ENCODE results near the gene TRIM4. TPM values are rescaled to one million over a fixed set of nuclear protein-coding genes. Genes with fewer than 3 reads are reported as not detected.

TRIM4 gene
- total and polyA plus RNA-seq, 2 donors (not counting 3 experiments of a cell fraction or from before 2014, with no cell fraction given) = 13.0 to 22.1 TPM

DNA sequence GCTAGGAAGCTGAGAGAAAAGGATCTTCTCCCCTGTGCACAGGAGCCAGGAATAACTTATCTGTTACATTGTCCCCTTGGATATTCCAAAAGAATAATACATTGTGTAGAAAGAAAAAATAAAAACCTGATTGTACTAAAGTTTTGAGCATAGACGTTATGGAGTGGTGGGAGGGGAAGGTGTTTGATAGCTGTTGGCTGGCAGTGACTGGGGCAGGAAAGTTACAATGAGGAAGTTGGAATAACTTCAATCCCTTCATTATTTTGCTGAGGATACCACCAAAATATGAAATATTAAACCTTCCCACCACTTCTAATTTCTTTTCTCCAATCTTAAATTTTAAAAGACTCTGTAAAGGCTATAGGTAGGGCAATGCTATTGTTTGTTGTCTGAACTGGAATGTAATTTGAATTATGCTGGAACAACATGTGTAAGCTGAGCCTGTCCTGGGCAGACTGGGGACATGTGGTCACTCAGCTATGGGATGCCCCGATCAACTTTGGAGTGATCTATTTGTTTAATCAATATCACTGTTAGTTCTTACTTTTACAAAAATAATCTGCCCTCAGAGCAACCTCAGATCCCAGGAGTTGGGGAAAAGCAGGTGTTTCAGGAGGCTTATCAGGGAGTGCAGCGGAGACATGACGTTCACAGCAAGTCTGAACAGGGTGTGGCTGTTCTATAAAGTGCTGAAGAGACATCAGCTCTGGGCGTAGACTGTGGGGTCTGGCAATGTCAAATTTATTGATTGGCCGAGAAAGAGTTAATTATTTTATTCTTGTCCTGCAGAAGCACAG is 70.7 kb downstream of the TRIM4 start:
- BruUV-seq (replicated peaks) = no TSS peak
- CTCF ChIA-PET = interaction anchor here (1.1 kb wide), 1 partner anchor 11 kb away, joined by 3 read pairs; no protein-coding TSS in a partner anchor
- DNase-seq (ENCODE audit: low read depth, low spot score) (no peak), FAIRE-seq (no peak)
- POLR2A ChIA-PET = no interaction called here
- Histone ChIP-seq H3K27ac (ENCODE audit: insufficient read depth, low read depth, low read length) (no peak overlapping the region), H3K36me3 (ENCODE audit: control insufficient read depth in 2 of 2, extremely low read depth in 1 of 2, insufficient read depth in 2 of 2, low read length in 2 of 2) (no peaks in the 10 kb centered on the region), H2AFZ (ENCODE audit: low read depth, low read length) (no peak overlapping the region), H3K27me3 (ENCODE audit: control insufficient read depth in 2 of 2, insufficient read depth in 2 of 2, low read length in 2 of 2) (peaks cover 2 to 4% of the 10 kb centered on the region in 2 experiments), H3K9ac (replicated peaks; ENCODE audit: extremely low read depth, insufficient read depth, low read length) (no peak overlapping the region), H3K9me1 (replicated peaks; ENCODE audit: control insufficient read depth, extremely low read depth, insufficient read depth, low read length) (no peaks in the 10 kb centered on the region), H4K20me1 (replicated peaks; ENCODE audit: control insufficient read depth, extremely low read depth, insufficient read depth, low read length) (no peaks in the 10 kb centered on the region), H3K4me1 (ENCODE audit: control insufficient read depth, extremely low read depth, insufficient read depth, low read length) (no peaks in the 10 kb centered on the region), H3K9me3 (replicated peaks; ENCODE audit: control insufficient read depth, insufficient read depth, low read length) (no peaks in the 10 kb centered on the region), H3K4me3 (replicated peaks in 1 of 3; ENCODE audit: insufficient read depth in 1 of 3, low read depth in 1 of 3, low read length in 3 of 3) (no peak overlapping the region), H3K4me2 (ENCODE audit: insufficient read depth, low read length) (no peak overlapping the region), H3K79me2 (ENCODE audit: control insufficient read depth, insufficient read depth, low read length) (no peaks in the 10 kb centered on the region)
- TF ChIP-seq GATA2 (IDR thresholded peaks at IDR 0.05; ENCODE audit: insufficient read depth, insufficient read length, low read depth, low read length) (no peak), FOS (IDR thresholded peaks at IDR 0.05; ENCODE audit: borderline replicate concordance, insufficient read depth, low read length) (no peak)
- TF ChIP-seq, protein P1, sequence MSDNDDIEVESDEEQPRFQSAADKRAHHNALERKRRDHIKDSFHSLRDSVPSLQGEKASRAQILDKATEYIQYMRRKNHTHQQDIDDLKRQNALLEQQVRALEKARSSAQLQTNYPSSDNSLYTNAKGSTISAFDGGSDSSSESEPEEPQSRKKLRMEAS (IDR thresholded peaks at IDR 0.05; ENCODE audit: insufficient read depth, insufficient read length) = no peak
- dilution Hi-C loops (cut with MboI; ENCODE audit: extremely low pct_ligation_motif_present, low sequenced_read_pairs) (no loop called here), intact Hi-C loops (cut with micrococcal nuclease) (no loop called here)

DNA sequence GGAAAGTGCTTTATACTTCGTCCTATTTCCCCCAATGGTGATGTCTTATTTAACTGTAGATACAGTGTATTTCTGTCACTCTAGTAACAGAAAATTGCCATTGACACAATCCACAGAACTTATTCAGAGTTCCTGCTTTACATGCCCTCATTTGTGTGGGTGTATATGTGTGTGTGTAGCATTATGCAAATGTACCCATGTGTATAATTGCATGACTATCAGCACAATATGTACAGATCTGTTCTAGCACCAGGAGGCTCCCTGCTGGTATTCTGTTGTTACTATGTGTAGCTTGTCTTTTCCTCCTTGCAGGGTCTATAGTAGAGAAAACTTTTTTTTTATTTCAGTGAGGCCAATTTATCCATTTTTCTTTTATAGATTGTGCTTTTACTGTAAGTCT is 75.0 kb downstream of the TRIM4 start:
- no TSS peak for BruUV-seq (replicated peaks)
- intact Hi-C loops (cut with micrococcal nuclease) = no loop called here
- FAIRE-seq = no peak

More for the DNA sequence above, 75.0 kb downstream of the TRIM4 start:
- Histone ChIP-seq H3K79me2 (ENCODE audit: control insufficient read depth, insufficient read depth, low read length) (no peaks in the 10 kb centered on the region), H3K4me2 (ENCODE audit: insufficient read depth, low read length) (no peak overlapping the region), H3K27ac (ENCODE audit: insufficient read depth, low read depth, low read length) (no peak overlapping the region), H3K36me3 (ENCODE audit: control insufficient read depth in 2 of 2, extremely low read depth in 1 of 2, insufficient read depth in 2 of 2, low read length in 2 of 2) (no peaks in the 10 kb centered on the region), H3K4me3 (replicated peaks in 1 of 3; ENCODE audit: insufficient read depth in 1 of 3, low read depth in 1 of 3, low read length in 3 of 3) (no peak overlapping the region), H4K20me1 (replicated peaks; ENCODE audit: control insufficient read depth, extremely low read depth, insufficient read depth, low read length) (no peaks in the 10 kb centered on the region), H3K9ac (replicated peaks; ENCODE audit: extremely low read depth, insufficient read depth, low read length) (no peak overlapping the region), H2AFZ (ENCODE audit: low read depth, low read length) (no peak overlapping the region), H3K9me3 (replicated peaks; ENCODE audit: control insufficient read depth, insufficient read depth, low read length) (no peaks in the 10 kb centered on the region), H3K9me1 (replicated peaks; ENCODE audit: control insufficient read depth, extremely low read depth, insufficient read depth, low read length) (no peaks in the 10 kb centered on the region), H3K4me1 (ENCODE audit: control insufficient read depth, extremely low read depth, insufficient read depth, low read length) (no peaks in the 10 kb centered on the region), H3K27me3 (ENCODE audit: control insufficient read depth in 2 of 2, insufficient read depth in 2 of 2, low read length in 2 of 2) (peaks cover 7 to 15% of the 10 kb centered on the region in 2 experiments)
- DNase-seq (ENCODE audit: low read depth, low spot score) = no peak
- TF ChIP-seq, protein P1 (IDR thresholded peaks at IDR 0.05; ENCODE audit: insufficient read depth, insufficient read length) = no peak
- TF ChIP-seq, protein P2, sequence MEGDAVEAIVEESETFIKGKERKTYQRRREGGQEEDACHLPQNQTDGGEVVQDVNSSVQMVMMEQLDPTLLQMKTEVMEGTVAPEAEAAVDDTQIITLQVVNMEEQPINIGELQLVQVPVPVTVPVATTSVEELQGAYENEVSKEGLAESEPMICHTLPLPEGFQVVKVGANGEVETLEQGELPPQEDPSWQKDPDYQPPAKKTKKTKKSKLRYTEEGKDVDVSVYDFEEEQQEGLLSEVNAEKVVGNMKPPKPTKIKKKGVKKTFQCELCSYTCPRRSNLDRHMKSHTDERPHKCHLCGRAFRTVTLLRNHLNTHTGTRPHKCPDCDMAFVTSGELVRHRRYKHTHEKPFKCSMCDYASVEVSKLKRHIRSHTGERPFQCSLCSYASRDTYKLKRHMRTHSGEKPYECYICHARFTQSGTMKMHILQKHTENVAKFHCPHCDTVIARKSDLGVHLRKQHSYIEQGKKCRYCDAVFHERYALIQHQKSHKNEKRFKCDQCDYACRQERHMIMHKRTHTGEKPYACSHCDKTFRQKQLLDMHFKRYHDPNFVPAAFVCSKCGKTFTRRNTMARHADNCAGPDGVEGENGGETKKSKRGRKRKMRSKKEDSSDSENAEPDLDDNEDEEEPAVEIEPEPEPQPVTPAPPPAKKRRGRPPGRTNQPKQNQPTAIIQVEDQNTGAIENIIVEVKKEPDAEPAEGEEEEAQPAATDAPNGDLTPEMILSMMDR (IDR thresholded peaks at IDR 0.05; ENCODE audit: extremely low read depth in 1 of 2, insufficient read depth in 1 of 2, low read depth in 1 of 2, low read length in 2 of 2) = no peak
- TF ChIP-seq GATA2 (IDR thresholded peaks at IDR 0.05; ENCODE audit: insufficient read depth, insufficient read length, low read depth, low read length) (no peak), EZH2 (IDR thresholded peaks at IDR 0.05; ENCODE audit: borderline replicate concordance, low read depth, low read length, severe bottlenecking) (no peak), FOS (IDR thresholded peaks at IDR 0.05; ENCODE audit: borderline replicate concordance, insufficient read depth, low read length) (no peak), JUN (IDR thresholded peaks at IDR 0.05; ENCODE audit: borderline replicate concordance, insufficient read depth, insufficient read length, low read depth) (no peak), MYC (IDR thresholded peaks at IDR 0.05; ENCODE audit: low read depth, low read length) (no peak), POLR2A (IDR thresholded peaks at IDR 0.05; ENCODE audit: low read depth, low read length) (no peak), POLR2AphosphoS5 (IDR thresholded peaks at IDR 0.05; ENCODE audit: insufficient read depth, low read depth, low read length) (no peak)
- ChIA-PET POLR2A (no interaction called here), CTCF (no interaction called here)
- dilution Hi-C loops (cut with MboI; ENCODE audit: extremely low pct_ligation_motif_present, low sequenced_read_pairs) = no loop called here
